Gastroesophageal sphincter (tissue), 3 donors: ENCODE results near the gene GHRH.

Experiments
- EP300 ChIP-seq: sonication (generic); formaldehyde crosslinking; IDR thresholded peaks from one replicate; pipeline ENCODE4 v1.6.1; 2017; ENCODE audit warnings: antibody characterized with exemption, mild to moderate bottlenecking
- POLR2A ChIP-seq, 2 donors: fragments of 450-650 bp; IDR thresholded peaks; one replicate each; pipeline ENCODE4 v1.6.1; 2017; ENCODE audit warnings: antibody characterized with exemption in 2 of 2, mild to moderate bottlenecking in 2 of 2, moderate library complexity in 1 of 2
- POLR2AphosphoS5 ChIP-seq: sonication (generic); formaldehyde crosslinking; IDR thresholded peaks from one replicate; pipeline ENCODE4 v1.6.1; 2017; ENCODE audit warnings: antibody characterized with exemption
- TF ChIP-seq, protein P1 (sequence below), 4 experiments: fragments of 200-600 bp in 2 of 4; fragments of 450-650 bp in 2 of 4; sonication (generic) in 1 of 4; IDR thresholded peaks; one replicate each; pipeline ENCODE4 v1.5.1; 2017 to 2019; ENCODE audit warnings: antibody characterized with exemption in 4 of 4, mild to moderate bottlenecking in 2 of 4, moderate library complexity in 2 of 4

DNA sequence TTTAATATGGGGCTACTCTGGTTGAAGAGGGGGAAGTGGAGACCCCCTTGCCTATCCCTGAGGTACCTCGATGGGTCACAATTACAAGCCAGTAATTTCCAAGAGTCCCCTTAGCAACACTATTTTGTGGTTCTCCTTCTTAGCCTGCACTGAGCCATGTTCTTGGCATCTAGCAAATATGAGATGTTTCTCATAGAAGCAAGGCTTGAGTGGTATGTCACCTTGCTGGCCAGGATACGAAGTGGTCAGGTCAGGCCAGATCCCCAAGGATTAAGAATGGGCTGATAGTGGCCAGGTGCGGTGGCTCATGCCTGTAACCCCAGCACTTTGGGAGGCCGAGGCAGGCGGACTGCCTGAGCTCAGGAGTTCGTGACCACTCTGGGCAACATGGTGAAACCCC lies 2.1 kb upstream of the GHRH start:
- TF ChIP-seq POLR2A (IDR thresholded peaks at IDR 0.05), result no peak
- TF ChIP-seq, protein P1, sequence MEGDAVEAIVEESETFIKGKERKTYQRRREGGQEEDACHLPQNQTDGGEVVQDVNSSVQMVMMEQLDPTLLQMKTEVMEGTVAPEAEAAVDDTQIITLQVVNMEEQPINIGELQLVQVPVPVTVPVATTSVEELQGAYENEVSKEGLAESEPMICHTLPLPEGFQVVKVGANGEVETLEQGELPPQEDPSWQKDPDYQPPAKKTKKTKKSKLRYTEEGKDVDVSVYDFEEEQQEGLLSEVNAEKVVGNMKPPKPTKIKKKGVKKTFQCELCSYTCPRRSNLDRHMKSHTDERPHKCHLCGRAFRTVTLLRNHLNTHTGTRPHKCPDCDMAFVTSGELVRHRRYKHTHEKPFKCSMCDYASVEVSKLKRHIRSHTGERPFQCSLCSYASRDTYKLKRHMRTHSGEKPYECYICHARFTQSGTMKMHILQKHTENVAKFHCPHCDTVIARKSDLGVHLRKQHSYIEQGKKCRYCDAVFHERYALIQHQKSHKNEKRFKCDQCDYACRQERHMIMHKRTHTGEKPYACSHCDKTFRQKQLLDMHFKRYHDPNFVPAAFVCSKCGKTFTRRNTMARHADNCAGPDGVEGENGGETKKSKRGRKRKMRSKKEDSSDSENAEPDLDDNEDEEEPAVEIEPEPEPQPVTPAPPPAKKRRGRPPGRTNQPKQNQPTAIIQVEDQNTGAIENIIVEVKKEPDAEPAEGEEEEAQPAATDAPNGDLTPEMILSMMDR (IDR thresholded peaks at IDR 0.05), result no peak
- no peak for TF ChIP-seq POLR2AphosphoS5
- TF ChIP-seq EP300, result no peak
